Measurements from ENCODE around the gene DZIP1. TPM values are rescaled to one million over a fixed set of nuclear protein-coding genes. Genes with fewer than 3 reads are reported as not detected.

Gene DZIP1
- total RNA-seq, 1 experiment from 2014 or later: 31.0 TPM

DNA sequence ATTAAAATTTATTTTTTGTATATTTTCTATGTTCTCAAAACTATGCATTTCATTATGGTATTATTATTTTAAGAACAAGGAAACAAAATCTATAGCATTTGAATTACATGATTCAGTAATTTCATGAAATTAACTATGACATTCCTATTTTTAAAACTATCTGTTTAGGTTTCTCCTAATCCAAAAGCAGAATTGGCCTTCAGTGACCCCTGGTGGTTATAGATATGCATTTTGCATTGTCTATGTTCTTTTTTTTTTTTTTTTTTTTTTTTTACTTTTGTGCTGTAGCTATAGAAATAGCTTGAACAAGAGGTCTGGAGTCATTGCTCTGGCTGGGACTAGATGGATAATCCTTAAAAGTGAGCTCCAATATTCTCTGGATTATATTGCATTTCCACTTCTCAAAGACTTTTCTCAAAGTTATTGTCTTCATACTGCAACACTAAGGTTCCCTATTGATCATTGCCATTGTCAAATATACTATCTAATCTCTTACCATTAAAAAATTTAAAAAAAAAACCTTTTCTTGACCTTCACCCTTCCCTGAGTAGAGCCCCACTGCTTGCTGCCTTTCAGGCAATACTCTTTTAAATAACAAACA is 16.6 kb upstream of the DZIP1 start:
- DNase-seq (ENCODE audit: low spot score) (no peak), ATAC-seq (peak; percentile 24; the same call in 1 of the 2 replicates)
- no peak overlapping the region for H3K27ac Mint-ChIP-seq
- H3K4me3 Mint-ChIP-seq: no peak overlapping the region
- CTCF ChIA-PET: interaction anchor here (0.6 to 2.6 kb wide), 38 partner anchors 10 to 1958 kb away, joined by 3 to 78 read pairs (median 4); partner anchors contain the start of gene DZIP1
- H3K36me3 Mint-ChIP-seq: peaks cover 13% of the 10 kb centered on the region
- TF ChIP-seq, protein P1, sequence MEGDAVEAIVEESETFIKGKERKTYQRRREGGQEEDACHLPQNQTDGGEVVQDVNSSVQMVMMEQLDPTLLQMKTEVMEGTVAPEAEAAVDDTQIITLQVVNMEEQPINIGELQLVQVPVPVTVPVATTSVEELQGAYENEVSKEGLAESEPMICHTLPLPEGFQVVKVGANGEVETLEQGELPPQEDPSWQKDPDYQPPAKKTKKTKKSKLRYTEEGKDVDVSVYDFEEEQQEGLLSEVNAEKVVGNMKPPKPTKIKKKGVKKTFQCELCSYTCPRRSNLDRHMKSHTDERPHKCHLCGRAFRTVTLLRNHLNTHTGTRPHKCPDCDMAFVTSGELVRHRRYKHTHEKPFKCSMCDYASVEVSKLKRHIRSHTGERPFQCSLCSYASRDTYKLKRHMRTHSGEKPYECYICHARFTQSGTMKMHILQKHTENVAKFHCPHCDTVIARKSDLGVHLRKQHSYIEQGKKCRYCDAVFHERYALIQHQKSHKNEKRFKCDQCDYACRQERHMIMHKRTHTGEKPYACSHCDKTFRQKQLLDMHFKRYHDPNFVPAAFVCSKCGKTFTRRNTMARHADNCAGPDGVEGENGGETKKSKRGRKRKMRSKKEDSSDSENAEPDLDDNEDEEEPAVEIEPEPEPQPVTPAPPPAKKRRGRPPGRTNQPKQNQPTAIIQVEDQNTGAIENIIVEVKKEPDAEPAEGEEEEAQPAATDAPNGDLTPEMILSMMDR (IDR thresholded peaks at IDR 0.05): peak; percentile 28; the same call in 1 of the 2 replicates
- TF ChIP-seq TCF7 (CRISPR knock-in tag; IDR thresholded peaks at IDR 0.05; ENCODE audit: low read depth): no peak
- H3K9me3 Mint-ChIP-seq: peaks cover 29% of the 10 kb centered on the region
- POLR2A ChIA-PET: interaction anchor here (0.6 kb wide), 1 partner anchor 169 kb away, joined by 3 read pairs; no protein-coding TSS in a partner anchor
- peaks cover 7% of the 10 kb centered on the region; the same call in 1 of the 2 replicates for H3K27me3 Mint-ChIP-seq (ENCODE audit: low read depth)
- H3K4me1 Mint-ChIP-seq: no peaks in the 10 kb centered on the region

DNA sequence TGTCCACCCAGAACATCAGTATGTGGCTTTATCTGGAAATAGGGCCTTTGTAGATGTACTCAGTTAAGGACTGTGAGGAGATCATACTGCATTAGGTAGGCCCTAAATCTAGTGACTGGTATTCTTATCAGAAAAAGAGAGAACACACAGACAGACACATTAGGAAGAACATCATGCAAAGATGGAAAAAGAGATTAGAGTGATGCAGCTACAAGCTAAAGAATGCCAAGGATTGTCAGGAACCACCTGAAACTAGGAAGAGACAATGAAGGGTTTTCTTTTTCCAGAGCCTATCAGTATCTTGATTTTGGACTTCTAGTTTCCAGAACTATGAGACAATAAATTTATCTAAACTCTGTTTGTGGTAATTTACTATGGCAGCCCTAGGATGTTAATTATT is 15.0 kb upstream of the DZIP1 start:
- ChIA-PET POLR2A (interaction anchor here (2.1 kb wide), 1 partner anchor 15 kb away, joined by 4 read pairs; the partner anchor contains the start of gene DZIP1), CTCF (interaction anchor here (2.0 to 2.6 kb wide), 2 partner anchors 15 to 35 kb away, joined by 30 to 78 read pairs; partner anchors contain the start of gene DZIP1)
- no peak overlapping the region for H3K4me3 Mint-ChIP-seq
- H3K27ac Mint-ChIP-seq: no peak overlapping the region
- ATAC-seq (no peak), DNase-seq (ENCODE audit: low spot score) (no peak)
- no peaks in the 10 kb centered on the region; the same call in 1 of the 2 replicates for H3K4me1 Mint-ChIP-seq
- peaks cover 3% of the 10 kb centered on the region; the same call in 1 of the 2 replicates for H3K27me3 Mint-ChIP-seq (ENCODE audit: low read depth)
- H3K9me3 Mint-ChIP-seq: peaks cover 14% of the 10 kb centered on the region
- TF ChIP-seq, protein P2, sequence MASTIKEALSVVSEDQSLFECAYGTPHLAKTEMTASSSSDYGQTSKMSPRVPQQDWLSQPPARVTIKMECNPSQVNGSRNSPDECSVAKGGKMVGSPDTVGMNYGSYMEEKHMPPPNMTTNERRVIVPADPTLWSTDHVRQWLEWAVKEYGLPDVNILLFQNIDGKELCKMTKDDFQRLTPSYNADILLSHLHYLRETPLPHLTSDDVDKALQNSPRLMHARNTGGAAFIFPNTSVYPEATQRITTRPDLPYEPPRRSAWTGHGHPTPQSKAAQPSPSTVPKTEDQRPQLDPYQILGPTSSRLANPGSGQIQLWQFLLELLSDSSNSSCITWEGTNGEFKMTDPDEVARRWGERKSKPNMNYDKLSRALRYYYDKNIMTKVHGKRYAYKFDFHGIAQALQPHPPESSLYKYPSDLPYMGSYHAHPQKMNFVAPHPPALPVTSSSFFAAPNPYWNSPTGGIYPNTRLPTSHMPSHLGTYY (CRISPR knock-in tag; IDR thresholded peaks at IDR 0.05): no peak
- no peak for TF ChIP-seq HMGA2 (CRISPR knock-in tag; IDR thresholded peaks at IDR 0.05)
- TF ChIP-seq FOXJ3 (CRISPR knock-in tag; IDR thresholded peaks at IDR 0.05; ENCODE audit: borderline replicate concordance): no peak
- TF ChIP-seq ATF1 (CRISPR knock-in tag; IDR thresholded peaks at IDR 0.05): no peak
- TF ChIP-seq, protein P3, sequence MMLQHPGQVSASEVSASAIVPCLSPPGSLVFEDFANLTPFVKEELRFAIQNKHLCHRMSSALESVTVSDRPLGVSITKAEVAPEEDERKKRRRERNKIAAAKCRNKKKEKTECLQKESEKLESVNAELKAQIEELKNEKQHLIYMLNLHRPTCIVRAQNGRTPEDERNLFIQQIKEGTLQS (CRISPR knock-in tag; conservative IDR thresholded peaks at IDR 0.05): no peak
- no peak for TF ChIP-seq NFATC4 (CRISPR knock-in tag; IDR thresholded peaks at IDR 0.05)
- TF ChIP-seq, protein P4, sequence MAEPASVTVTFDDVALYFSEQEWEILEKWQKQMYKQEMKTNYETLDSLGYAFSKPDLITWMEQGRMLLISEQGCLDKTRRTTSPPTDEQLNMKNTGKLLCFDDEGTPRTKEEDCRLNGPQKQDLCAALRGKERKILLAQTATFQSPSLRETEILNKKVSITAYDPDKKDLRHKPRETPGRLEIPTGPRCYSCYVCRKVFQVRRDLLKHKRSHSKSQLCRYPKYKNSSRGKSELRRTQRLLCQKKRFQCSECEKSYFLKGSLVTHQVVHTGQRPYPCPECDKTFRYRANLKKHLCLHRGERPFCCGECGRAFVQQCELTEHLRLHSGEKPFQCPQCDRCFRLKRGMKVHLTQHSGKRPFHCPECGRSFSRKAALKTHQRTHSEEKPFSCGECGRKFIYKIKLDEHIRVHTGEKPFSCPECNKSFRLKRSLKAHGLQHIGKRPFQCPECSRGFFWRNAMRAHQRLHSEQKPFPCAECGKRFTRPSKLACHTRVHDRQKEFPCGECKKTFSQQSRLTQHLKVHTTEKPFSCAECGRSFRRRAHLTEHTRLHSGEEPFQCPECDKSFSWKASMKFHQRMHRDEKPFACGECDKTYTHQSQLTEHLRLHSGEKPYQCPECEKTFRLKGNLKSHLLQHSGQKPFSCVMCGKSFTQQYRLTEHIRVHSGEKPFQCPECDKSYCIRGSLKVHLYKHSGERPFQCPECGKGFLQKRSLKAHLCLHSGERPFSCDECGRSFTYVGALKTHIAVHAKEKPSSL (CRISPR knock-in tag; conservative IDR thresholded peaks at IDR 0.05): no peak
- TF ChIP-seq CBFB (CRISPR knock-in tag; IDR thresholded peaks at IDR 0.05; ENCODE audit: low read depth): no peak
- TF ChIP-seq ZNF317 (CRISPR knock-in tag; IDR thresholded peaks at IDR 0.05; ENCODE audit: borderline replicate concordance, low read depth): no peak
- no peak for TF ChIP-seq ETV6 (CRISPR knock-in tag; IDR thresholded peaks at IDR 0.05)
- no peak for TF ChIP-seq TP53 (CRISPR knock-in tag; IDR thresholded peaks at IDR 0.05)
- TF ChIP-seq EMX1 (CRISPR knock-in tag; IDR thresholded peaks at IDR 0.05): no peak
- TF ChIP-seq NR3C1 (CRISPR knock-in tag; conservative IDR thresholded peaks at IDR 0.05; ENCODE audit: low read depth): no peak
- TF ChIP-seq GABPB1 (CRISPR knock-in tag; IDR thresholded peaks at IDR 0.05): no peak
- TF ChIP-seq, protein P5, sequence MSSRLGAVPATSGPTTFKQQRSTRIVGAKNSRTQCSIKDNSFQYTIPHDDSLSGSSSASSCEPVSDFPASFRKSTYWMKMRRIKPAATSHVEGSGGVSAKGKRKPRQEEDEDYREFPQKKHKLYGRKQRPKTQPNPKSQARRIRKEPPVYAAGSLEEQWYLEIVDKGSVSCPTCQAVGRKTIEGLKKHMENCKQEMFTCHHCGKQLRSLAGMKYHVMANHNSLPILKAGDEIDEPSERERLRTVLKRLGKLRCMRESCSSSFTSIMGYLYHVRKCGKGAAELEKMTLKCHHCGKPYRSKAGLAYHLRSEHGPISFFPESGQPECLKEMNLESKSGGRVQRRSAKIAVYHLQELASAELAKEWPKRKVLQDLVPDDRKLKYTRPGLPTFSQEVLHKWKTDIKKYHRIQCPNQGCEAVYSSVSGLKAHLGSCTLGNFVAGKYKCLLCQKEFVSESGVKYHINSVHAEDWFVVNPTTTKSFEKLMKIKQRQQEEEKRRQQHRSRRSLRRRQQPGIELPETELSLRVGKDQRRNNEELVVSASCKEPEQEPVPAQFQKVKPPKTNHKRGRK (CRISPR knock-in tag; IDR thresholded peaks at IDR 0.05; ENCODE audit: borderline replicate concordance): no peak
- TF ChIP-seq, protein P6, sequence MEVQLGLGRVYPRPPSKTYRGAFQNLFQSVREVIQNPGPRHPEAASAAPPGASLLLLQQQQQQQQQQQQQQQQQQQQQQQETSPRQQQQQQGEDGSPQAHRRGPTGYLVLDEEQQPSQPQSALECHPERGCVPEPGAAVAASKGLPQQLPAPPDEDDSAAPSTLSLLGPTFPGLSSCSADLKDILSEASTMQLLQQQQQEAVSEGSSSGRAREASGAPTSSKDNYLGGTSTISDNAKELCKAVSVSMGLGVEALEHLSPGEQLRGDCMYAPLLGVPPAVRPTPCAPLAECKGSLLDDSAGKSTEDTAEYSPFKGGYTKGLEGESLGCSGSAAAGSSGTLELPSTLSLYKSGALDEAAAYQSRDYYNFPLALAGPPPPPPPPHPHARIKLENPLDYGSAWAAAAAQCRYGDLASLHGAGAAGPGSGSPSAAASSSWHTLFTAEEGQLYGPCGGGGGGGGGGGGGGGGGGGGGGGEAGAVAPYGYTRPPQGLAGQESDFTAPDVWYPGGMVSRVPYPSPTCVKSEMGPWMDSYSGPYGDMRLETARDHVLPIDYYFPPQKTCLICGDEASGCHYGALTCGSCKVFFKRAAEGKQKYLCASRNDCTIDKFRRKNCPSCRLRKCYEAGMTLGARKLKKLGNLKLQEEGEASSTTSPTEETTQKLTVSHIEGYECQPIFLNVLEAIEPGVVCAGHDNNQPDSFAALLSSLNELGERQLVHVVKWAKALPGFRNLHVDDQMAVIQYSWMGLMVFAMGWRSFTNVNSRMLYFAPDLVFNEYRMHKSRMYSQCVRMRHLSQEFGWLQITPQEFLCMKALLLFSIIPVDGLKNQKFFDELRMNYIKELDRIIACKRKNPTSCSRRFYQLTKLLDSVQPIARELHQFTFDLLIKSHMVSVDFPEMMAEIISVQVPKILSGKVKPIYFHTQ (CRISPR knock-in tag; IDR thresholded peaks at IDR 0.05): no peak
- no peaks in the 10 kb centered on the region for H3K36me3 Mint-ChIP-seq
